ENCODE data around the gene C2orf42.

DNA sequence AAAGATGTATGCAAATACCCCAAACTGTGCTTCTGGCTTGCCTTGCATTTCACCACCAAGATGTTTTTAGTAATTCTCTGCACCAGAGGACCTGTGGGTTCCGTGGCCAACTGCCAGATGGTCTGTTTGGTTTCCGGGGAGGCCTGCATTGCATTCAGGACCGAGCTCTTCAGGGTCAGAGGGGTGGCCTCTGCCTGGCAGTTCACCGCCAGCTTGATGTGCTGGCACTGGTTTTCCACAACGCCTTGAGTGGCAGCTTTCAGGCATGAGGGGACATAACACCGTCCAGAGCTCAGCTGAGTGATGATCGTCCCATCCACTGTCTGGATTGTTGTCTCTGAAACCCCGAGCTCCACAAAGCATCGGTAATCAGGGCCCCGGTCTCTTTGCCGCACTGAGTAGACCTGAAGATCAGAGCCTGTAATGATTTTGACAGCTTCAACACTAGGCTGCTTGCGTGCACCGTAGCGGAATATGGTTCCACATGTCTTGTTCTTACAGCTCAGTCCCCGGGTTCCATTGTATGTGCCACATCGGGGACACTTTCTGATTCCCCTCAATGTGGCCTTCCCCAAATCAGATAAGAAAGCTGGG is 9.4 kb downstream of the C2orf42 start:
- TF ChIP-seq, protein P1, sequence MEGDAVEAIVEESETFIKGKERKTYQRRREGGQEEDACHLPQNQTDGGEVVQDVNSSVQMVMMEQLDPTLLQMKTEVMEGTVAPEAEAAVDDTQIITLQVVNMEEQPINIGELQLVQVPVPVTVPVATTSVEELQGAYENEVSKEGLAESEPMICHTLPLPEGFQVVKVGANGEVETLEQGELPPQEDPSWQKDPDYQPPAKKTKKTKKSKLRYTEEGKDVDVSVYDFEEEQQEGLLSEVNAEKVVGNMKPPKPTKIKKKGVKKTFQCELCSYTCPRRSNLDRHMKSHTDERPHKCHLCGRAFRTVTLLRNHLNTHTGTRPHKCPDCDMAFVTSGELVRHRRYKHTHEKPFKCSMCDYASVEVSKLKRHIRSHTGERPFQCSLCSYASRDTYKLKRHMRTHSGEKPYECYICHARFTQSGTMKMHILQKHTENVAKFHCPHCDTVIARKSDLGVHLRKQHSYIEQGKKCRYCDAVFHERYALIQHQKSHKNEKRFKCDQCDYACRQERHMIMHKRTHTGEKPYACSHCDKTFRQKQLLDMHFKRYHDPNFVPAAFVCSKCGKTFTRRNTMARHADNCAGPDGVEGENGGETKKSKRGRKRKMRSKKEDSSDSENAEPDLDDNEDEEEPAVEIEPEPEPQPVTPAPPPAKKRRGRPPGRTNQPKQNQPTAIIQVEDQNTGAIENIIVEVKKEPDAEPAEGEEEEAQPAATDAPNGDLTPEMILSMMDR (conservative IDR thresholded peaks at IDR 0.05): no peak
- no peak for TF ChIP-seq ZFX (IDR thresholded peaks at IDR 0.05)

All from C4-2B (cell line).